A673 (cell line): ENCODE results near the gene COPA. TPM values are rescaled to one million over a fixed set of nuclear protein-coding genes. Genes with fewer than 3 reads are reported as not detected.

Source experiments
- BruUV-seq: library from RNA; stranded (reverse); fragments of 400-500 nt; replicated peaks from 2 replicates; lab custom pipeline; 2021; lab: Mats Ljungman, UMichigan
- CTCF ChIA-PET: fragments of 300-600 bp; sonication (Branson Sonifier 250); formaldehyde crosslinking; loops from one replicate; lab custom pipeline; 2022; ENCODE audit warnings: antibody characterized with exemption; lab: Charles Lee
- POLR2A ChIA-PET: fragments of 300-600 bp; sonication (Branson Sonifier 250); formaldehyde crosslinking; loops from one replicate; lab custom pipeline; 2022; ENCODE audit warnings: antibody characterized with exemption; ENCODE audit not compliant: low non-redundant PET; lab: Charles Lee
- DNase-seq: peaks from one replicate; pipeline ENCODE4 v3.0.0-alpha.2; 2015; ENCODE audit warnings: low spot score
- H3K27ac ChIP-seq: fragments of 200-600 bp; sonication (generic); 2 replicates; pipeline ENCODE4 v1.5.1; 2016; ENCODE audit warnings: mixed run types, low read depth, mild to moderate bottlenecking, mixed read lengths, antibody characterized with exemption, low read length; ENCODE audit not compliant: poor library complexity, severe bottlenecking
- H3K27me3 ChIP-seq: fragments of 200-600 bp; sonication (generic); replicated peaks from 2 replicates; pipeline ENCODE4 v1.6.1; 2017; ENCODE audit warnings: mixed run types, low read depth, mild to moderate bottlenecking, mixed read lengths, antibody characterized with exemption, low read length; ENCODE audit not compliant: insufficient read depth, poor library complexity
- H3K36me3 ChIP-seq: fragments of 200-600 bp; sonication (generic); 2 replicates; pipeline ENCODE4 v1.6.1; 2016; ENCODE audit warnings: mixed run types, mild to moderate bottlenecking, mixed read lengths, antibody characterized with exemption, low read length; ENCODE audit not compliant: insufficient read depth, poor library complexity, severe bottlenecking
- H3K4me1 ChIP-seq: fragments of 200-600 bp; sonication (generic); 2 replicates; pipeline ENCODE4 v1.6.1; 2017; ENCODE audit warnings: mixed run types, mild to moderate bottlenecking, mixed read lengths, antibody characterized with exemption, low read length; ENCODE audit not compliant: insufficient read depth, poor library complexity, severe bottlenecking
- H3K4me3 ChIP-seq: fragments of 200-600 bp; sonication (generic); 2 replicates; pipeline ENCODE4 v1.5.1; 2016; ENCODE audit warnings: low read depth, mixed run types, mild to moderate bottlenecking, mixed read lengths, low read length; ENCODE audit not compliant: poor library complexity, severe bottlenecking
- H3K9me3 ChIP-seq: fragments of 200-600 bp; sonication (generic); 2 replicates; pipeline ENCODE4 v1.6.1; 2016; ENCODE audit warnings: mixed run types, low read depth, mild to moderate bottlenecking, mixed read lengths, antibody characterized with exemption, low read length; ENCODE audit not compliant: poor library complexity, severe bottlenecking
- EZH2 ChIP-seq: fragments of 200-600 bp; sonication (generic); IDR thresholded peaks from 2 replicates; pipeline ENCODE4 v1.6.1; 2017; ENCODE audit warnings: borderline replicate concordance, low read depth, mild to moderate bottlenecking, mixed read lengths, antibody characterized with exemption, low read length; ENCODE audit not compliant: poor library complexity, severe bottlenecking
- intact Hi-C: fragments of 100-400 bp; cut with micrococcal nuclease; formaldehyde crosslinking; loops from one replicate; pipeline ENCODE4 v1.10.0; 2022; ENCODE audit not compliant: unreplicated experiment
- total RNA-seq: library from RNA; stranded (reverse); gene quantifications from 2 replicates; pipeline ENCODE4 v1.2.3, GENCODE V29; 2021
- TF ChIP-seq, protein P1 (sequence below): fragments of 300-800, 200-600 bp; sonication (generic); conservative IDR thresholded peaks from 2 replicates; pipeline ENCODE4 v1.5.1; 2017; ENCODE audit warnings: low read depth, mild to moderate bottlenecking, antibody characterized with exemption, low read length, moderate library complexity, mixed read lengths

COPA gene
- total RNA-seq, 1 experiment from 2014 or later: 134 TPM

DNA sequence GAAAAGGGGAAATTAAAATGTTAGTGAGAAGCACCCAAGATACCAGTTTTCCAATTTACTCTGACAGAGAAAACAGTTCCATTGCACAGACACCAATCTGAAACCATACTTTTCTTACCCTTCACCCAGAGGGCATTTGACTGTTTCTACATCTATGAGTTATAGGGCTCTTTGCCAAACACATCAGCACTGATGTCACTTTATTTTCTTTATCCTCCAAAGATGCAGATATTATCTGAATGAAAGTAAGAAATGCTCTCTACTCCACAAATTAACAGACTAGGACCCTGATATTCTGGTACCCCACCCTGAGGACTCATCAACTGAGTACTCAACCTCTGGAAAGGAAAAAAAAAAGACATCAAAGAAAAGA, 33.9 kb downstream of the COPA start:
- H3K9me3 ChIP-seq: no peaks in the 10 kb centered on the region
- H3K27me3 ChIP-seq: no peaks in the 10 kb centered on the region
- ChIA-PET CTCF (no interaction called here), POLR2A (no interaction called here)
- H3K27ac ChIP-seq: no peak overlapping the region
- H3K4me1 ChIP-seq: no peaks in the 10 kb centered on the region
- H3K36me3 ChIP-seq: peaks cover 90% of the 10 kb centered on the region
- H3K4me3 ChIP-seq: no peak overlapping the region
- no peak for TF ChIP-seq EZH2
- BruUV-seq: no TSS peak
- no peak for DNase-seq
- intact Hi-C loops: no loop called here

- Histone ChIP-seq H3K36me3 (peaks cover 91% of the 10 kb centered on the region), H3K27me3 (no peaks in the 10 kb centered on the region), H3K27ac (no peak overlapping the region), H3K4me3 (no peak overlapping the region), H3K9me3 (no peaks in the 10 kb centered on the region), H3K4me1 (no peaks in the 10 kb centered on the region)
- POLR2A ChIA-PET: no interaction called here
- CTCF ChIA-PET: no interaction called here
- TF ChIP-seq, protein P1, sequence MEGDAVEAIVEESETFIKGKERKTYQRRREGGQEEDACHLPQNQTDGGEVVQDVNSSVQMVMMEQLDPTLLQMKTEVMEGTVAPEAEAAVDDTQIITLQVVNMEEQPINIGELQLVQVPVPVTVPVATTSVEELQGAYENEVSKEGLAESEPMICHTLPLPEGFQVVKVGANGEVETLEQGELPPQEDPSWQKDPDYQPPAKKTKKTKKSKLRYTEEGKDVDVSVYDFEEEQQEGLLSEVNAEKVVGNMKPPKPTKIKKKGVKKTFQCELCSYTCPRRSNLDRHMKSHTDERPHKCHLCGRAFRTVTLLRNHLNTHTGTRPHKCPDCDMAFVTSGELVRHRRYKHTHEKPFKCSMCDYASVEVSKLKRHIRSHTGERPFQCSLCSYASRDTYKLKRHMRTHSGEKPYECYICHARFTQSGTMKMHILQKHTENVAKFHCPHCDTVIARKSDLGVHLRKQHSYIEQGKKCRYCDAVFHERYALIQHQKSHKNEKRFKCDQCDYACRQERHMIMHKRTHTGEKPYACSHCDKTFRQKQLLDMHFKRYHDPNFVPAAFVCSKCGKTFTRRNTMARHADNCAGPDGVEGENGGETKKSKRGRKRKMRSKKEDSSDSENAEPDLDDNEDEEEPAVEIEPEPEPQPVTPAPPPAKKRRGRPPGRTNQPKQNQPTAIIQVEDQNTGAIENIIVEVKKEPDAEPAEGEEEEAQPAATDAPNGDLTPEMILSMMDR: no peak
- TF ChIP-seq EZH2: no peak
- no peak for DNase-seq
- BruUV-seq: no TSS peak
- intact Hi-C loops: no loop called here
Observed at GRCh38 chr1:160308451-160309184, 34.4 kb downstream of the COPA start.

GRCh38 chr1:160307118-160307791, 35.8 kb downstream of the COPA start:
- no TSS peak for BruUV-seq
- DNase-seq: no peak
- ChIA-PET POLR2A (no interaction called here), CTCF (no interaction called here)
- Histone ChIP-seq H3K4me1 (no peaks in the 10 kb centered on the region), H3K4me3 (no peak overlapping the region), H3K27ac (no peak overlapping the region), H3K36me3 (peaks cover 82% of the 10 kb centered on the region), H3K9me3 (no peaks in the 10 kb centered on the region), H3K27me3 (no peaks in the 10 kb centered on the region)
- intact Hi-C loops: no loop called here
- no peak for TF ChIP-seq EZH2
- TF ChIP-seq, protein P1: no peak
